GM21737 (cell line): ENCODE measurements around the gene HDAC9.

Experiments used
- ATAC-seq: cut with Tn5 transposase; IDR thresholded peaks from one replicate; pipeline ENCODE4 v1.9.1; 2021; ENCODE audit warnings: mild to moderate bottlenecking, moderate library complexity; ENCODE audit not compliant: unreplicated experiment

HDAC9 gene

DNA sequence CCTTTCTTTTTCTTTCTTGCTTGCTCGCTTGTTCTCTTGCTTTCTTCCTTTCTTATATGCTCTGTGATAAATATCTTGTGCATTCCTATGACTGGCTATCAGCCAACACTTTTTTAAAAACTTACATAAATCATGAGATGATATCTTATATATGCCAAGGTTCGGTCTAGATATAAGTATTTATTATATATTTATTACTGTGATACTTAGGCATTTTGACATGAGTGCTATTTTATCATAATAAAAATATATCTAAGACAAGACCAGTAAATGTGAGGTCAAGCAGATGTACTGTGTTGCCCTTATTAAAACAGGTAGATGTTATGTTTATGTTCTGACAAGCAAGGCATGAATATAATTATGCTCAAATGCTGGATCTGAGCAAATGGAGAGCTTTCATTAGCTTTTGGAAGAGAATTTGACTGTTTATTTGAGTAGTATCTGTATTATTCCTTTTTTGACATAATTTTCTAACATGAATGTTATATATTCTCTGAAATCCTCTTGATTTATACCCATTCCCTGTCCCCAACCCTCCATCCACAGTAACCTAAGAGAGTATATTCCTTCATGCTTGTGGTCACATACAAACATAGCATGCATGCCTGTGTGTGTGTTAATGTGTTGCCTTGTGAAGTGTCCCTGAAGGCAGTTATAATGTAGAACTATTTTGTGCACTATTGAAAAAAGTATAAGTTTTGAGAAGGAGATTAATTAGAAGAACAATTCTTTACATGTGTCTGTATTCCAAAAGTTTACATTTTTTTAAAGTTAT, 158.0 kb downstream of the HDAC9 start:
- no peak for ATAC-seq

DNA sequence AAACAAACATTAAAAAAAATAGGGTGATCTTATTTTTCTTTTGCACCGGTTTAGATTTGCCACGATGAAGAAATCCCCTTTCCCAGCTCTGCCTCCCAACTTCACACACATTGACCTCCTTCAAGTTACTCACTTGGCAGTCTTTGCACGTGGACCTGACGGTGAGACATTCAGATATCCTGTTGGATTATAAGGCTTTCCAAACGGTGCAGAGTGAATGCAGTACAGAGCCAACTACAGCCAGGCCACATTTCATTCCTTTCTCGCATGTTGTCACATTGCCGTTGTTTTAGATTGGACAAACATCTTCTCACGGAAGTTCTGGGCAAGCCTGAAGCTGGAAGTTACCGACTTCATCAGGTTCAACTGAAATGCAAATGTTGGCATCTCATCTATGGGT, 159.2 kb downstream of the HDAC9 start:
- ATAC-seq: no peak

DNA sequence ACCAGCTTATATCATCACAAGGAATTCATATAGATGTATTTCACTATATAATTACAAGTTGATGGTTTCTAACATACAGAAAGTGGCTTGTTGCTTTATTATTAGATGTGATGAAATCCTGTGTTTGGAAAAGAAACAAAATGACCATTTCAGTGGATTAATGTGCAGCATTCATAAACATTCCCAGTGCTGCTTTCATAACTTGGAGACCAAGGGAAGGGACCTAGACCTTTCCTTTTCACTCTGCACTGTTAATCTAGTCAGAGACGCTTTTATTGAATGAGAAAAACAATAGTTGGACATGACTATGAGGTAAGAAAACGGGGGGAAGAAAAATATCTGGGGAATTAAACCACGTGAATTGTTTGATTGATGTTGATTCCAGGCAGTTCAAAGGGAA, 160.0 kb downstream of the HDAC9 start:
- ATAC-seq: no peak

DNA sequence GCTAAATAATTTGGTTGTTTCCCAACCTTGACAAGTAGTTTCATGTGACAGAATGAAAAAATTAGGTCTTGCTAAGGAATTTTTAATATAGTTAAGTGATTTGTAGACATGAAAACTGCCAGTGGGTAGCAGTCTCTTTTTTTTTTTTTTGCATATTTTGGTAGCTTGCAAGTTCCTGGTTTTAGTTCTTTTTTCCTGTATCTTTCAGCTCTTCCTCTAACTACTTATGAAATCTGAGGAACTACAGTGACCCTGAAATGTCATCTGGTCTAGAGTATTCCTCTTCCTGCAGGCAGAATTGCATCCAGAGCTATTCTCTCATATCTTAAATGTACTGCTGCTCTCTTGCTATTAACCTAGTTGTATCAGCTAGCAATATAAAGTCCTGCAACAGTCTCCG, 160.4 kb downstream of the HDAC9 start:
- ATAC-seq: no peak

DNA sequence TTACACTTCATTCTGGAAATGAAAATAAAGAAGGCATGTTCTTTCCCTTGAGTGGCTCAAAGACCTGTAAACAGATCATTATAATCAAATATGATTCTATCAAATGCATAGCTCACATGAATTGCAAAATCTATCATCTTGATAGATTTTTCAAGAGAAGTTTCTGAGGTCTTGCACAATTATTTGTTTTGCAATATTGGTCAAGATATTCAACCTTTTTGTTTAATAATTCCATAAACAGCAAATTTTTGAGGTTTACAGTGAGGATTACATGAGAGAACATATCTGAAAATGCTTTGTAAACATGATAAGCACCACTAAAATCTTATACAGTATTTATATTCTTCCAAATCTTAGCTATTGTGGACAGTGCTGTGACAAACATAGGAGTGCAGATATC, 160.8 kb downstream of the HDAC9 start:
- no peak for ATAC-seq

DNA sequence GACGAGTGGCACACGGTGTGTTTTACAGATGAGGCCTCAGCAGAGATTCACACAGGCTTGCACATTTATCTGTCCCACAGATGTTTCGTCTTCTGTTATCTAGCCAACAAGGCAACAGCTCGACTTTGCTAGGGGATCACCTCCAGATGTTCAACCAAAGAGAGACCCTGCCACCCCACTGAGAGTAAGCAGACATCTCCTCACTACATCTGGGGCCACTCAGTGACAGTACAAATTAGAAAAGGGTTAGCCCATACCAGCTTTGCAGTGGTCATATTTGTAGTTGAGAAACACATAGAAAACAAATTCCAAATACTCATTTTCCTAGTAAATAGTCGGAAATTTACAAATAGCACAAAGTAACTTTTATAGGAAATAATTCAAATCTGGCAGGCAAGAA, 164.2 kb downstream of the HDAC9 start:
- ATAC-seq: no peak

DNA sequence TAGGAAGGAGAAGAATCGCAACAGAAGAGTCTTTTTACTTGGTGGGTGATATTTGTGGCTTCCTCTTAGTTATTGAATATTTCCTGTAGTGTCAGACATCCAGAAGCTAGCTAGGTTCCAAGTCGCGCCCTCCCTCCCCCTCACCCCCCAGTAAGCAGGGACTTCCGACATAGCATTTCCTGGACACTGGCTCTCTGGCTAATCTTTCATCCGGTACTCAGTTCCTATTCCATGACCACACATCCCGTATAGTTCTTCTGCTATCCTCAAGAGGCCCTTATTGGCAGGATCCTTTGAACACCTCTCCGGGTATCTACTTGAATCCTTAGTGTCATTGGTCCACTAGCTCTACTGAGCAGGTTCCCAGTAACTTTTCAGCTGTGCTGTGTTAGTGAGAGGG, 167.8 kb downstream of the HDAC9 start:
- ATAC-seq: no peak

DNA sequence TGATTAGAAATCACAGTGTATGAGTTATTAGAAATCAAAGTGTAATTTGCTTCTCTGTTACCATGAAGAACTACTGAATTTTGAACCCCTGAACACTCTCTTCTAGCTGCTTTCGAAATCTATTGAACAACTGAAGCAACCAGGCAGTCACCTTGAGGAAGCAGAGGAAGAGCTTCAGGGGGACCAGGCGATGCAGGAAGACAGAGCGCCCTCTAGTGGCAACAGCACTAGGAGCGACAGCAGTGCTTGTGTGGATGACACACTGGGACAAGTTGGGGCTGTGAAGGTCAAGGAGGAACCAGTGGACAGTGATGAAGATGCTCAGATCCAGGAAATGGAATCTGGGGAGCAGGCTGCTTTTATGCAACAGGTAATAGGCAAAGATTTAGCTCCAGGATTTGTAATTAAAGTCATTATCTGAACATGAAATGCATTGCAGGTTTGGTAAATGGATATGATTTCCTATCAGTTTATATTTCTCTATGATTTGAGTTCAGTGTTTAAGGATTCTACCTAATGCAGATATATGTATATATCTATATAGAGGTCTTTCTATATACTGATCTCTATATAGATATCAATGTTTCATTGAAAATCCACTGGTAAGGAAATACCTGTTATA, 170.7 kb downstream of the HDAC9 start:
- ATAC-seq: peak; percentile 95

DNA sequence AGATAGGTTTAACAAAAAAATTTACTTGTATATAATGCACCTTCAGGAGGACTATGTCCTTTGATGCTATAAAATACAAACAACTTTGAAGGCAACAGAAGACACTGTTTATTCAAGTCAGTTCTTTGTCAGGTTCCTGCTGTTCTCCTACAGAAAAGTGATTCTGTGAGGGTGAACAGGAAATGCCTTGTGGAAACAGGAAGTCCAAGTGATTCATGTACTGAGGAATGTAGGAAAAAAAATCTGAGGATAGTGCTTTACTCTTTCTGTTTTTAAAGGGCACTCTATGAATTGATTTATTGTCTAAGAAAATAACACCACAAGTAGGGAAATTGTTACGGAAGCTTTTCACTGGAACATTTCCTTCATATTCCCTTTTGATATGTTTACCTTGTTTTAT, 171.9 kb downstream of the HDAC9 start:
- no peak for ATAC-seq

DNA sequence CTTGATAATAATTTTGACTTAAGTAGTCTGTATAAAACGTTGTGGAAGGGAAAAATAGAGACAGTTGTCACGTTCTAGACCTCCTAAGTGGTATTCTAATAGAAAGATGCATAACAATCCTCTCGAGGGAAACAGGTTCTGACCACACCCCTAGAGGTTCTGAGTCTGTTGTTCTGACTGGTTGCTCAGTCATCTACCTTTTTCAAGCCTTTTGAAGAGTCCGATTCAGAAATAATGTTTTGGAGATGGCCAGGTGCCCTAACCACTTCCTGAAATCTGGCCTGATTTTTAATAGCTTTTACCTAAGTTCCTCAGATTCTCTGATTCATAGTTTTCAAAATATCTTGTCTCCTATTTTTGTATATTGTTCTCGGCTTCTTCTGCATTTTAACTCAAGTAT, 175.6 kb downstream of the HDAC9 start:
- ATAC-seq: no peak

DNA sequence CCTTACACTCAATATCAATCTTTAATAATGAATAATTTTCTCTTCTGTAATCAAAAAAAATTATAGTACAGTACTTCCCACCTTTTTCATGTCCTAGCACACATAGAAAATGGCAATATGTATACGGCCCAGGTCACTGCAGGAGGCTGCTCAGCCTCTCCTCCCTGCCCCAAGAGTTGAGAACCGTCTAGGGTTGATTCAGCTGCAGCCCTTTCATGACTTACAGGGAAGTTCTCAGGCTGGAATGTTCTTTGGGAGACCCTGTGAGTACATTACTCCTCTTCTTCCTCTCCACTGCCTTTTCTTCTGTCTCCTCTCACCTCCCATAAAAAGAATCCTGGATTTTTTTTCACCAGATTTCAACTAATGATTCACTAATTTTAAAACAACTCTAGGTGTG, 180.0 kb downstream of the HDAC9 start:
- ATAC-seq: no peak

DNA sequence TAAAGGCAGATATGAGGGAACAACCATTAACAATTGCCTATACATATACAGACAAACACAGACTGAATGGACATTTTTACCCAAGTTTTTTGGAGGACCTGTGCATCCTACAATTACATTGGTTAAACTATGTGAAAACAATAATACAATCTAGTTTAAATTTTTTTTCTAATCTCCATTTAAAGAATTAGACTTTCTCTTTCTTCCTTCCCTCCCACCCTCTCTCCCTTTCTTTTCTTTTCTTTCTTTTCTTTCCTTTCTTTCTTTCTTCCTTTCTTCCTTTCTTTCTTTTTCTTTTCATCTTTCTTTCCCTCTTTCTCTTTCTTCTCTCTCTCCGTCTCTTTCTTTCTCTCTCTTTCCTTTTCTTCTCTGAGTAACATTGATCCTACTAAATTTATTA, 183.7 kb downstream of the HDAC9 start:
- no peak for ATAC-seq

DNA sequence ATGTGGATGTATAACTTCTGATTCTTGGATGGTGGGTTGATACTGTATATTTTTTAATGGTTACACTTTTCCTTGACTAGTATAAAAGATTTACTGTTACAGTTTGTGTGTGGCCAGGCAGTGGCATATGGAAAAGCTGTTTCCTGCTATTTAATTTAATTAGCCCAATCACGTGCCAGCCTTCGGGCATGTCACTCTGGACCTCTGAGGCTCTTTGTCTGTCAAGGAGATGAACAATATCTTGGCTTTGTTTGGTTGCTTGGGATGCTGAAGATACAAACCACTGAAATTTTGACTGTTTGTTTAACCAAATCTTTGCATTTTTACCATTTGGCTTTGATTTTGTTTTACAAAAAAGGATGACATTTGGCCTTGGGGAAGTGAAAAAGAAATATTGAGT, 185.0 kb downstream of the HDAC9 start:
- ATAC-seq: no peak

DNA sequence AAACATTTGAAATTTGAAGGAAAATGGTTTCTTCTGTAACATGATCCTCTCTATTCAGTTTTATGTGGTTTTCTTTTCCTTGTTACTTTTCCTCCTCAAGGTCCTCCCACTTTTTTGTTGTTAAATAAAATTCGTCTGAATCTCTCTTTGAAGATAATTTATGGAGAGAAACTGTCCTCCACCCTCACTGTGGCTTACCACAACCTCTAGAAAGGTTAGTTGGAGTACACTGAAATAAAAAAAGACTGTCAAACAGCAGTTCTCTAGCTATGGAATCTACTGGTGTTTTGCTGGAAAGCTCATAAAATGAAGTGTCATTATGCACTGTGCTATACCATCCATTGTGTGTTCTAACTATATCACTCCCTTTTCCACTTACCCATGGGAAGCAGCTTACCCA, 189.4 kb downstream of the HDAC9 start:
- ATAC-seq: no peak

DNA sequence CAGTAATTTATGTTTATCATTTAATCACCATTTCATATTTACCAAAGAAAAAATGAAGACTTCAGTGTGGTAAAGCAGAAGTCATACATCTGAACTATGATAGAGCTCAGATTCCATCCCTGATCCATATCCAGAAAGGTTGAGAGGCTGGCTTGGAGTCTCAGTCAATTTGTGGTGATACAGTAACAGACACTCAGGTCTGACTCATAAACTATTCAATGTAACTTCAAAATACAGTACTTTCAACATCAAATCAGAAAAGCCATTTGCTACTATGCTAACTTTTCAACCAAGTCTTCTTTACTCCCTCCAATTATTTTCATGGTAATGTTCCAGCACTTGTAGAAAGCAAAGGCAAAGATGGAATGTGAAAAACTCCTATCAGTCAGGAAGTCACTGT, 190.4 kb downstream of the HDAC9 start:
- no peak for ATAC-seq

DNA sequence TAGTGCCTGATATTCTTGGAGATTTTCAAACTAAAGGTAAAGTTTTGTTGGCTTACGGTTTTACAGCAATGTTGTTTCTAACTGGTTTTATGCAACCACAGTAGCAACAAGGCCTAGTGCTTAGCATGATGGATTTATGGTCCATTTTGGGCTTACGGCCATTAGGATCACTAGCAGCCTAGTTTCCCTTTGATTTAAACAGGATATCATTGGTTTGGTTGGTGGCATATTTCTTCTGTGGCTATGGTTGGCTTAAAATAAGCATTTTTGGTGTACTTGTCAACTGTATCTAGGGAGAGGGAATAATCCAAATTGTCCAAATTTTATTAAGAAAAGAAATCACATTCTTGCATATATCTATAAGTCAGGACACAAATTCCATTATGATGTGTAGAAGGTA, 194.0 kb downstream of the HDAC9 start:
- no peak for ATAC-seq

DNA sequence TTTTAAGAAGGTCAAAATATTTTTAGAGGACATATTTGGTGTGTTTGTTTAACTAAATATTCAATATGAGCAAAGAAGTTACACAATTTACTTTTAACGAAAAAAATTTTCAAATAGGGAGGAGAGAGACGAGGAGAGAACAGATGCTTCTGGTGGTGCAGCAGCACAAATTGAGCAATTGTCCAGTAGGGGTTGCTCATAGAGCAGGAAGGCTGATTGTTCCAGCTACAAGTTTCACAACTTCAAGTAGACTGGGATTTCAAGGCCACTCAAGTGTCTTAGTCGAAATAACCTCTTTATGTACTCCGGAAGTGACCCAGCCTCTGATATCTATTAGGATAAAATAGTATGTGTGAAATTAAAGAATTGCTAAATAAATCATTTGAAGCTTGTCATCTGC, 197.9 kb downstream of the HDAC9 start:
- no peak for ATAC-seq

DNA sequence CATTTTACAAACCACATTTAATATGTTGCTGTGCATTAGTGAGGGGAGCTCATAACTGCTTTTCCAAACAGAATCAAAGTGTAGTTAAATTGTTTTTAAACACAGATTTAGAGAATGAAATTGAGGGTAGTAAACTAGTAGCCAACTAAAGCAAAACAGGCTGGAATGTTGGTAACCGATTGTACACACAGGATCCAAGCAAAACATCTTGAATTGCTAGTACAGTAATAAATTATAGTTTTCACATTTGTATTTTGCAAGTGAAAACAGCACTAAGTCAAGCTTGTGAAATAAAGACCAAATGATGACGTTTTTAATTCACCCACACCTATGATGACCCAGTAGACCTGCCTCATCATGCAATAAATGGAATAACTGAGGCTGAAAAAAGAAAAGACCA, 198.3 kb downstream of the HDAC9 start:
- ATAC-seq: no peak

DNA sequence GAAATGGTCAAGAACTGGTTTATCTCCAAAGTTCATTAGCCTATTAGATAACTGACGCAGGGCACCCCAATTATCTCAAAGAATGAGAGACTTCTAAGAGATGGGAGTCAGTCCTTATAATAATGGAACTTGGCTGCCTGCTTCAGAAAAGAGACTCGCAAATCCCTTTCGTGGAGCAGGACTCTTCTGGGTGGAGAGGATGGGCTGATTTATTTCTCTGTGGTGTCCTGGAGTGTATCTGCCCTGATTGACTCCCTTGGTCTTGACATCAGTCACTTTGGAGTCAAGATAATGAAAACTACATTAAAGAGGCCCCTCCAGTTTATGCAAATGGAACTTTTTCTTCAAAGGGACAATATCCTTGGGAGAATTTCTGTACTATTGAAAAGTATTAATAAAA, 198.9 kb downstream of the HDAC9 start:
- no peak for ATAC-seq

DNA sequence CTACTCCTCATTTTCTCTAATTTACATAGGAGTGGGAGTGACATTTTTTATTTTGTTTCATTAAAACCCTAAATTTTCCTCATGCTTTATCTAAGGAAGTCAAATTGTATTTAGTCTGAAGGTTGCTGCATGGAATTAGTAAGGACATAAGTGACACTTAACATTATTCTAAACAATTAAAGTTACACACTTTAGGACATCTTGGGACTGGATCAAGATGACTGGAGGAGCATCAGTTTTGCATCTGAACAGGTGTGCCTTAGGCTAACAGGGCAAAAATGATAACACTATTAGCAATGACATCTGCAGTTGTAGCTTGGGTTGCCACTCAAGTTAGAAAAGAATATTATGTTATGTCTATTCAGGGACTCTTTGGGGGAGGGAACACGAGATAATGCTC, 199.4 kb downstream of the HDAC9 start:
- ATAC-seq: no peak

DNA sequence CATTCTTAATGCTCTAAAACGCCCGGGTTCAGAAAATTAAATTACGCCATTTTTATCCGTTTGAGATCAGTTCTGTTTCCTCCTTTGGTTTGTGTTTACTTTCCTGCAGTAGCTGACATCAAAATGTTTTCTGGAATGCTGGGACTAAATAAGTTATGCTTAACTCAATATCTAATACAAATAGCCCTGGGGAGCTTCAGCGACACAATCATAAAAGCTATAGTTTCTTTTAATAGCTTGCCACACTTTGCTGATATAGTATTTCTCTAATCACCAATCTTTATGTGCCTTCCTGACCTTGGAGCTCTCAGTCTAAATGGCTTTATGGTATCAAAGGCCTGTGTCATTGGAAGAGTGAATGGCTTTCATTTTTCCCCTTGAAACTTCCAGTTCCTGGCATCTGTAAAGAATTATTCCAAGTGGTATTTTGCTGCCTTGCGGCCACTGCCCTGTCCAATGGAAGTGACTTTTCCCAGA, 202.7 kb downstream of the HDAC9 start:
- no peak for ATAC-seq

DNA sequence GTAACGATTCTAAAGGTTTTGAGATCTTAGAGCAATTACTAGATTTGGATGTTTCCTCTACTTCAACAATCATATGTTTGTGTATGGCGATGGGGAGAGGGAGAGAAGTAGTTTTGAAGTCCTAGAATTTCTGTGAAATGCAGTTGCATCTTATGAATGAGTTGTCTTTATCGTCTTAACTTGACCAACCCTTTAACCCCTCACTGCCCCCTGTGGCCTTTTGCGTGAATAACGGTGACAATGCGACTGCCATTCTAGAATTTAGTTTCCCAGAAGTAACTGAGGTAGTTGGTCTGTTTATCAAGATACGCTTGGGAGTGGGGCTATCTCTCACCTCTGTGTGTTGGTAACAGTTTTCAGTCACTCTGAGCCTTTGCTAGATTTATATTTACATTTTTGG, 204.6 kb downstream of the HDAC9 start:
- ATAC-seq: no peak
